CD4-positive, alpha-beta T cell treated with Interleukin-10 for 1 hour (primary cell): ENCODE measurements around the gene TBCD.
"Not testable (repeated sequence)": the region's sequence is repeated elsewhere in the genome, so short reads cannot be mapped to it uniquely, and the experiment has no call there.

Experiments used
- DNase-seq: peaks from one replicate; pipeline ENCODE4 v3.0.0-alpha.2; 2020

TBCD gene

DNA sequence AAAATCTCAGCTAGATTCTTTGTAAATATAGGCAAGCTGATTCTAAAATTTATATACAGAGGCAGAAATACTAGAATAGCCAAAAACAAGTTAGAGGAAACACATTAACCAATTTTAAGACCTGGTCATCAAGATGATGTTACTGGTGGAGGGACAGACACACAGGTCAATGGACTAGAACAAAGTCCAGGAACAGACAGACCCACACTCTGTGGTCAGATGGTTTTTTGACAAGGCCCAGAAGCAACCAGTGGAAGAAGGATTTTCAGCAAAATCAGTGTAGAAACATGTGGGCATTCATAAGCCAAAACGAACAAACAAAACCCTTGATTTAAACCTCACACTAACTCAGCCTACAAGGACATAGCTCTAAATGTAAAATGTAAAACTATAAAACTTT is 227.9 kb downstream of the TBCD start:
- no peak for DNase-seq

DNA sequence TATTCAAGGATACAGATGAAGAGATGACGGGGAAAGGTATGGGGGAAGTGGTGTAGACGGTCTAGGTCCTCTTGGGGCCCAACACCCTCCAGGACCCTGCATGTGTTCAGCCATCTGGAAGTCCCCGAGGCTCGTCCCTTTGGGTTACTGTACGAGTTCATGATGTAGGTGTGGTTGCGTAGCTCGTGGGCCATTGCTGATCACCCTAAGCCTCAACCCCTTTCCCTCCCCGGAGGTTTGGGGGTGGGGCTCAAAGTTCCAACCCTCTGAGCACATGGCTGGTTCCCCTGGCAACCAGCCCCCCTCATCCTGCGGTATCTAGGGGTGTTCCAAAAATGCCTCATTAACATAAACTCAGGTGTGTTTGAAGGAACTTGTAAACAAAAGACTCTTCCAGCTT is 228.8 kb downstream of the TBCD start:
- no peak for DNase-seq

DNA sequence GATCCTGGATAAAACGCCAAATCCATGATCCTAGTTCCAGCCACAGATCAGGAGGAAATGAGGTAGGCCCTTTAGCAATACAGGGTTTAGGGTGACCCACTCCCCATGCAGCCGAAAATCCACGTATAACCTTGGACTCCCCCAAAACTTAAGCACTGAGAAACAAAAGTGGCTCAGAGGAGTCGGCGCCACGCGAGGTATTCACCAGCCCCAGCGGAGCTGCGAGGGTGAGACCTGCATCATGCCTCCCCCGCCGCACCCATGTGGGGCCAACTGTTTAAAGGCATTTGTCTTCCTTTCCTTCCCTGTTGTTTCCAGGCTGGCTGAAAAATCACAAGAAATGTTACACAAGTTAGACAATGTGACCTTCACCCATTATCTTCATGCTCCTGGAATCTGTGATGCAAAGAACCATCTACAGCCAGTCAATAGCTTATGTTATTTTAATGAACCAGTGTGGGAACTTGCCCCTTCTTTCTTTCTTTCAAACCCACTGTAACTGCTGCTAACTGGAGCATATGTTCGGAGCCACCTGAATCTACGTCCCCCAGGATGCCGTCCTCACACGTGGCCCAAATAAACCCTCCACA is 229.4 kb downstream of the TBCD start:
- DNase-seq = no peak

DNA sequence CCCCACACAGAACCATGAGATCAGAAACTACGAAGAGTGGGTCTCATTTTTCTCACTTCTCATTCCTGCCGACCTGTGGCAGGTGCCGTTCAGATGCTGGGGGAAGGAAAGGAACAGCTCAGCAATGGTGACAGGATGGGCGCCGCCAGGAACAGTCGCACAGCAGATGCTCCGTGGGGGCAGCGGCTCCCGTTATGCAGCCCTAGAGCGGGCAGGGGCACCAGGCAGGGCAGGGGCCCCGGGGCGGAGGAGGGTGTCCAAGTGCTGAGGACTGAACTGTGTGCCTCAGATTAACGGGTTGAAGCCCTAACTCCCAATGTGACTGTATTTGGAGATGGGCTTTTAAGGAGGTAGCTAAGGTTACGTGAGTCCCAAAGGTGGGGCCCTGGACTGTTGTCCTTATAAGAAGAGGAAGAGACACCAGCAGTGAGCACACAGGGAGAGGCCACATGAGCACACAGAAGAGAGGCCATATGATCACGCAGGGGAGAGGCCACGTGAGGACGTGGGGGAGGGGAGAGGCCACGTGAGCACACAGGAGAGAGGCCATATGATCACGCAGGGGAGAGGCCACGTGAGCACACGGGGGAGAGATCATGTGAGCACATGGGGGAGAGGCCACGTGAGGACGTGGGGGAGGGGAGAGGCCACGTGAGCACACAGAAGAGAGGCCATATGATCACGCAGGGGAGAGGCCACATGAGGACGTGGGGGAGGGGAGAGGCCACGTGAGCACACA is 231.8 kb downstream of the TBCD start:
- DNase-seq = no peak

DNA sequence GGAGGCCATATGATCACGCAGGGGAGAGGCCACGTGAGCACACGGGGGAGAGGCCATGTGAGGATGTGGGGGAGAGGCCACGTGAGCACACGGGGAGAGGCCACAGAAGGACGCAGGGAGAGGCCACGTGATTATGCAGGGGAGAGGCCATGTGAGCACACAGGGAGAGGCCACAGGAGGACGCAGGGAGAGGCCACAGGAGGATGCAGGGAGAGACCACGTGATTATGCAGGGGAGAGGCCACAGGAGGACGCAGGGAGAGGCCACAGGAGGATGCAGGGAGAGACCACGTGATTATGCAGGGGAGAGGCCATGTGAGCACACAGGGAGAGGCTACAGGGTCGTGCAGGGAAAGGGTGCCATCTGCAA is 232.4 kb downstream of the TBCD start:
- DNase-seq = not testable (repeated sequence)

DNA sequence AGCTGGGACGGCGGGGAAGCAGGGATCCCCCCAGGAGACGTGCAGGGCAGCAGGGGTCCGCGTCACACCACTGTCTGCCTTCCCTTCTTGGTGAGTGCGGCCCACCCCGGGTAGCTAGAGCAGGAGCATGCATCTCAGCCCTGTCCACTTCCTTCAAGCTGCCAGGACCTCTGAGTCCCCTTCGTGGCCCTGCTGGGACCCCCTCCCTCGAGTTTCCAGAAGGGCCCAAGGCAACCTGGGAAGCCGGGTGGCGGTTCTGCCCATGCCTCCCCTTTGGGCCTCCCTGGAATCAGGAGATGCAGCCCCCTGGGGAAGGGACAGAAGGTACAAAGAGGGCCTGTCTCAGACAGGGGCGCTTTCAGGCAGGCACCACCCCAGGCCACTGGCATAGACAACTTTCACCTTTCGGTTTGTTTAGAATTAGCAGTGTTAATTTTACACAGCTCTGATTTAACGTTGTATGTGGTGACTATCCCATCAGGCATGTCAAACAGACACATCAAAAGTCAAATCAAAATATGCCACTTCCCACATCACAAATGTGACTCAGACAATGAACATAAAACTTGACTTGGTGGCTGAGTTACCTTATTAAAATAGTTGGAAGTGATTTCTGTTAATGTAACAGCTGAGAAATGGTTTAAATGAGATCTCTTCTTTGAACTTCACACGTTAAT is 233.0 kb downstream of the TBCD start:
- no peak for DNase-seq

DNA sequence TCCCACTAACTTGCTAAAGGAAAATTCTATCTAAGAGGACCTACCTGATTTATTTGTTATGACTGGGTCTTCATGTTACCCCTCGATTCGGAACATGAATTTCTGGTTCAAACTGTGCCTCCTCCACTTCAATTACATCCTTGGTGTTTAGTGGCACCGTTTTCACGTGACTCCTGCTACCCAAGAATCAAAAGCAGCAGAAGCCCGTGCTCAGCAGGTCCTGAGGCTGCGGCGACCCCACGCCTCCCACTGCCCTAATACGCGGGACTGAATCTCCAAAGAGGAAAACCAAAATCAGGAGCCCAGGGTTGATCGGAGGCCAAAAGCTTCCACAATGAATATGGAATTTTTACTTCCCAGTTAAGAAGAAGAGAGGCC is 233.6 kb downstream of the TBCD start:
- DNase-seq = no peak

DNA sequence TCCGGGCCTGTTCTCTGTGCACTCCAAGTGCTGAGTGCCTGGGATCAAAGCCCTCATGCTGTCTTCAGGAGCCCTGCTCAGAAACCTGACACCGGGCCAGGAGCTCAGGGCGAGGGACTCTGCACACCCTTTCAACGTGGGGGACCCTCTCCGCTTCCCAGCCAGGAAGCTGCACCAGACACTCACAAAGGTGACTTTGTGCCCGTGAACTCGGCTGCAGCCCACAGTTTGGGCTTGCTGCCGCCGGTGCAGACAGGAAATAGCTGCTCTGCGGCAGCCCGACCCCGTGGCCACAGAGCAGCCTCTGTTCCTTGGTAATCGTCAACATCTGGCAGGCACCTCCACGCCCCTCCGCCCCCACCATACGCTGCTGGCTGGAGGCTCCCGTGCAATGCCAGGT is 234.1 kb downstream of the TBCD start:
- peak; percentile 56 for DNase-seq

DNA sequence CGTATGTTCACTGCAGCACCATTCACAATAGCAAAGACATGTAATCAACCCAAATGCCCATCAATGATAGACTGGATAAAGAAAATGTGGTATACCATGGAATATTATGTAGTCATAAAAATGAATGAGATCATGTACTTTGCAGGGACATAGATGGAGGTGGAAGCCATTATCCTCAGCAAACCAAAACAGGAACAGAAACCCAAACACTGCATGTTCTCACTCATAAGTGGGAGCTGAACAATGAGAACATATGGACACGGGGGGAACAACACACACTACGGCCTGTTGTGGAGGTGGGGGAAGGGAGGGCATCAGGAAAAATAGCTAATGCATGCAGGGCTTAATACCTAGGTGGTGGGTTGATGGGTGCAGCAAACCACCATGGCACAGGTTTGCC is 237.2 kb downstream of the TBCD start:
- DNase-seq = not testable (repeated sequence)

DNA sequence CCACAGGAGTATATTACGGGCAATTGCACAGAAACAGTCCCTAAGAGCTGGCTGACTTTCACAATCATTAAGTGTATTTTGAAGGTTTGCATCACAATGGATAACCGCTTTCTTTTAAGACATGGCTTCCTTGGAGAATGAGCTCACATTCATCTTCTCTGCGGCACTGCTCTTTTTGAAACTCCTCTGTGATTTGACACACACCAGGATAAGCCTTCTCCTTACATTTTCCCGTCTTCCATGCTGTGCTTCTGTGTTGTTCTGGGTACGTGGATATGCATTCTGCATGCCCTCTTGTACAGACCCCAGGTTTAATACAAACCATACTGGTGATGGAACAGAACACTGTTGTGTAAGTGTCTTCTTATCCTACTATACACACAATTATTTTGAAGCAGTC is 238.0 kb downstream of the TBCD start:
- DNase-seq = no peak

DNA sequence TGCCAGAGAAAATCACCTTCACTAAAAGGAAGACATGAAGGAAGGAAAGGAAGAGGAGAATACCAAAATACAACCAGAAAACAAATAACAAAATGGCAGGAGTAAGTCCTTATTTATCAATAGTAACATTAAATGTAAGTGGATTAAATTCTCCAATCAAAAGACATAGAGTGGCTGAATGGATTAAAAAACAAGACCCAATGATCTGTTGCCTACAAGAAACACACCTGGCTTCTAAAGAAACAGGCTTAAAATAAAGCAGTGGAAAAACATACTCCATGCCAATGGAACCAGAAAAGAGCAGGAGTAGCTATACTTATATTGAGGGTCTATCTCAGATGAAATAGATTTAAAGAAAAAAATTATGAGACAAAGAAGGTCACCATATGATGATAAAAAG is 241.1 kb downstream of the TBCD start:
- no peak for DNase-seq
